Suprapubic skin (tissue), 2 donors: Measurements from ENCODE around the gene CDK5RAP2.

Source experiments
- EP300 ChIP-seq: sonication (generic); formaldehyde crosslinking; IDR thresholded peaks from one replicate; pipeline ENCODE4 v1.6.1; 2017; ENCODE audit warnings: antibody characterized with exemption
- POLR2A ChIP-seq, 2 donors: fragments of 450-650 bp; IDR thresholded peaks; one replicate each; pipeline ENCODE4 v1.6.1; 2017; ENCODE audit warnings: antibody characterized with exemption in 2 of 2, mild to moderate bottlenecking in 2 of 2, moderate library complexity in 2 of 2

GRCh38 chr9:120485788-120486187, 94.2 kb downstream of the CDK5RAP2 start:
- TF ChIP-seq POLR2A (IDR thresholded peaks at IDR 0.05) (no peak), EP300 (no peak)
